Left ventricle myocardium inferior (tissue), 1 donor: ENCODE results near the gene NLRP8. TPM values are rescaled to one million over a fixed set of nuclear protein-coding genes. Genes with fewer than 3 reads are reported as not detected.
"Not testable (repeated sequence)": the region's sequence is repeated elsewhere in the genome, so short reads cannot be mapped to it uniquely, and the experiment has no call there.

Source experiments
- DNase-seq: peaks from one replicate; pipeline ENCODE4 v3.0.0-alpha.2; 2020
- H3K27ac ChIP-seq: fragments of 200-600 bp; replicated peaks from 2 replicates; pipeline ENCODE4 v1.8.0; 2021
- H3K27me3 ChIP-seq: fragments of 200-600 bp; 2 replicates; pipeline ENCODE4 v1.8.0; 2021; ENCODE audit warnings: low read depth
- H3K36me3 ChIP-seq: fragments of 200-600 bp; 2 replicates; pipeline ENCODE4 v1.8.0; 2021
- H3K4me1 ChIP-seq: fragments of 200-600 bp; 2 replicates; pipeline ENCODE4 v1.8.0; 2021
- H3K4me3 ChIP-seq: fragments of 200-600 bp; 2 replicates; pipeline ENCODE4 v1.8.0; 2021; ENCODE audit warnings: mild to moderate bottlenecking, moderate library complexity
- H3K9me3 ChIP-seq: fragments of 200-600 bp; replicated peaks from 2 replicates; pipeline ENCODE4 v1.8.0; 2021
- CTCF ChIP-seq: fragments of 200-600 bp; IDR thresholded peaks from 2 replicates; pipeline ENCODE4 v1.8.0; 2021; ENCODE audit warnings: antibody characterized with exemption, mild to moderate bottlenecking, borderline replicate concordance
- intact Hi-C: fragments of 100-400 bp; cut with micrococcal nuclease; formaldehyde crosslinking; loops from one replicate; pipeline ENCODE4 v1.11.0; 2022
- total RNA-seq: library from RNA; stranded (reverse); fragmentation: NEBNext Ultra II Directional; extraction: Animal tissue kit (Norgen Biotek cat#: 25700); gene quantifications from one replicate; pipeline ENCODE4 v1.2.1, GENCODE V29; 2021
- donor health status: DM: no; HTN: yes; CAD: no; lungs with severe emphysema.

Gene NLRP8
- total RNA-seq, 1 donor from 2014 or later, result not detected

DNA sequence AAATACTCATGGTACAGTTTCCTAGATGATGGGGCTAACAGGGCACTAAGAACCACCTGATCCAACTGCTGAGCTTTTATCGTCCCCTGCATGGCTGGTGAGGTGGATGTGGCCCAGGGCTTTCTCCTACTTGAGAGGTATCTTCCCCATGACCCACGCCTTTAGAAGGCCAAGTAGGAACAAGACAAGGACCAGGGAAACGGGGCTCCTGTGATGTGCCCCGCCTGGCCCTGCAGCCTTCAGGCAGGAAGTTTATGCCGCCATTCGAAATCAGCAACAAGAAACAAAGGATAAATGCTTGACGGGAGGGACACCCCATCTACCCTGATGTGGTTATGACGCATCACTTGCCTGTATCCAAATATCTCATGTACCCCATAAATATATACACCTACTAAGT is 19.6 kb upstream of the NLRP8 start:
- no peak for TF ChIP-seq CTCF
- Histone ChIP-seq H3K27me3 (peaks cover 21% of the 10 kb centered on the region), H3K27ac (no peak overlapping the region), H3K4me1 (no peaks in the 10 kb centered on the region), H3K9me3 (peaks cover 16% of the 10 kb centered on the region), H3K36me3 (no peaks in the 10 kb centered on the region), H3K4me3 (no peak overlapping the region)
- intact Hi-C loops, result no loop called here
- no peak for DNase-seq

DNA sequence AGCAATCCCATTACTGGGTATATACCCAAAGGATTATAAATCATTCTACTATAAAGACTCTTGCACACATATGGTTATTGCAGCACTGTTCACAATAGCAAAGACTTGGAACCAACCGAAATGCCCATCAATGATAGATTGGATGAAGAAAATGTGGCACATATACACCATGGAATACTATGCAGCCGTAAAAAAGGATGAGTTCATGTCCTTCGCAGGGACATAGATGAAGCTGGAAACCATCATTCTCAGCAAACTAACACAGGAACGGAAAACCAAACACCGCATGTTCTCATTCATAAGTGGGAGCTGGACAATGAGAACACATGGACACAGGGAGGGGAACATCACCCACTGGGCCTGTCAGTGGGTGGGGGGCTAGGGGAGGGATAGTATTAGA is 18.4 kb upstream of the NLRP8 start:
- H3K27ac ChIP-seq, DNase-seq, H3K4me1 ChIP-seq, H3K4me3 ChIP-seq, H3K9me3 ChIP-seq, intact Hi-C loops, H3K36me3 ChIP-seq: not testable (repeated sequence)
- peaks cover 15% of the 10 kb centered on the region for H3K27me3 ChIP-seq

DNA sequence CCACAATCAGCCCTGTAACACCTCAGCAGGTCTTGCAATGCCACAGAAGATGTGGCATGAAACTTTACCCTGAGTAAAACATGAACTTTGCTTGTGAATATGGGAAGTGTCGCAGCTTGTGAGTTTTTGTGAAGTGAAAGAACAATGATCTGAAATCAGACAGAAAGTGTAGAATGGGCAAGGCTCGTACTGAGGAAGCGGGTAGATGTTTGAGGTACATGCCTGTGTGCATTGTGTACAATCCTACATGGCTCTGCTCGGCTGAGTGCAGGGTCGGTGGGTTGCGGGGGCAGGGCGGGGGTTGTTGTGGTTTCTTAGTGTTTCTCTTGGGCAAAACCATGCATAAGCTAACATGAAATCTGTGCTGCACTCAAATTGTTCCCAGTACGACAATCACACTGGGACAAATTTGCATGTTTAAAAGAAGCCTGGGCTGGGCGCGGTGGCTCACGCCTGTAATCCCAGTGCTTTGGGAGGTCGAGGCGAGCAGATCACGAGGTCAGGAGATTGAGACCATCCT is 16.6 kb upstream of the NLRP8 start:
- no peaks in the 10 kb centered on the region for H3K9me3 ChIP-seq
- no peaks in the 10 kb centered on the region for H3K36me3 ChIP-seq
- H3K27ac ChIP-seq, result no peak overlapping the region
- no peak for DNase-seq
- H3K27me3 ChIP-seq, result peaks cover 3% of the 10 kb centered on the region
- intact Hi-C loops, result no loop called here
- TF ChIP-seq CTCF, result no peak
- H3K4me1 ChIP-seq, result no peaks in the 10 kb centered on the region
- no peak overlapping the region for H3K4me3 ChIP-seq

- no peak for TF ChIP-seq CTCF
- no peak within 1 kb of the TSS for H3K4me3 ChIP-seq
- H3K27ac ChIP-seq, result no peak within 1 kb of the TSS
- no peaks in the 10 kb centered on the region for H3K9me3 ChIP-seq
- H3K27me3 ChIP-seq, result no peaks in the 10 kb centered on the region
- no peak for DNase-seq
- H3K36me3 ChIP-seq, result no peaks in the 10 kb centered on the region
- intact Hi-C loops, result no loop called here
- no peaks in the 10 kb centered on the region for H3K4me1 ChIP-seq
Measured at GRCh38 chr19:55931936-55932386, 15.7 kb upstream of the NLRP8 start, which contains the start of gene NLRP13. Gene NLRP13, minus strand, starts transcription at chr19:55932336. Its CDS starts 25 bp downstream, at chr19:55932311.

DNA sequence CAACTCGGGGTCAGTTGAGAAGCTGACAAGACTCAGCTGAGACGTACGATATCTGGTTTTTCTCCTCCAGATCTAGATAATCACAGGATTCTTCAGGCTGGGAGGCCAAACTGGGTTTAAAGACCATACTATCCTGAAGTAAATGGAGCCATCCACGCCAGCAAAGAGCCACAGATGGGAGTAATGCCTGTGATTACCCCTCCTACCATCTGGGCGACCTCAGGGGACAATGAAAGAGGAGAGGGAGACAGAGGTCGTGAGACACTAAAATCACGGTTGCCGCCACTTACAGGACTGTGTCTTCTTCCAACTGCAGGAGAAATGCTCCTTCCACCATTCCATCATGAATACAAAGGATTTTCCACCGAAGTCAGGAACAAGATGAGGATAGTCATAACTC is 12.4 kb upstream of the NLRP8 start:
- no peak for DNase-seq
- TF ChIP-seq CTCF, result no peak

DNA sequence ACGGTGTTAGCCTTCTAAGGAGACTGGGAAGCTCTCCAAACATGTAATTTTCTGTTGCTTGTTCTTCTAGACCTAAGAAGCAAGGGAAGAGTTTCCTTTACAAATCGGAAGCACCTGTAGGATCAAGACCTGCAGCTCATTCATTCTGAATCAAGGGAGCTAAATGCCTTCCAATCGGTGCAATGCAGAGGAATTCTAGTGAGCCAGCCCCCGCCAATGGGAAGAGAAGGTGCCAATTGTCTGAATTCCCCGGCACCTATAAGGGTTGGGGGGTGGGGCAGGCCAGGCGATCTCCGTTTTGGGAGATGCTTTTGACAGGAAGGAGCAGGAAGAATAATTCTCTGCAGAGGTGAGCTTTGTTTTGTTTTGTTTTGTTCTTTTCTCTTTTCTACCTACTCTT is 8.4 kb upstream of the NLRP8 start:
- Histone ChIP-seq H3K36me3 (no peaks in the 10 kb centered on the region), H3K9me3 (no peaks in the 10 kb centered on the region), H3K4me1 (no peaks in the 10 kb centered on the region), H3K27ac (no peak overlapping the region), H3K27me3 (no peaks in the 10 kb centered on the region), H3K4me3 (no peak overlapping the region)
- no peak for TF ChIP-seq CTCF
- no peak for DNase-seq
- intact Hi-C loops, result no loop called here

More for the DNA sequence above, 12.4 kb upstream of the NLRP8 start:
- Histone ChIP-seq H3K4me1 (no peaks in the 10 kb centered on the region), H3K9me3 (no peaks in the 10 kb centered on the region), H3K27me3 (no peaks in the 10 kb centered on the region), H3K4me3 (no peak overlapping the region), H3K36me3 (no peaks in the 10 kb centered on the region), H3K27ac (no peak overlapping the region)
- intact Hi-C loops, result no loop called here
